Measurements from ENCODE around the gene SEMG2. TPM values are rescaled to one million over a fixed set of nuclear protein-coding genes. Genes with fewer than 3 reads are reported as not detected.

SEMG2 gene
- total and polyA plus RNA-seq, 2 donors (not counting 1 experiment from before 2014, with no cell fraction given), result not detected

GRCh38 chr20:45257711-45258110 is 36.5 kb downstream of the SEMG2 start:
- H3K4me3 Mint-ChIP-seq, result no peak overlapping the region
- no peak overlapping the region for H3K27ac ChIP-seq (ENCODE audit: low read length in 2 of 2)
- H4K20me1 ChIP-seq (ENCODE audit: control insufficient read depth, insufficient read depth, low read length, poor library complexity, severe bottlenecking), result no peaks in the 10 kb centered on the region
- DNase-seq, result no peak
- H3K27ac Mint-ChIP-seq, result no peak overlapping the region
- no peaks in the 10 kb centered on the region for H3K36me3 ChIP-seq (replicated peaks in 1 of 2; ENCODE audit: control extremely low read depth in 1 of 2, control insufficient read depth in 1 of 2, extremely low read depth in 1 of 2, insufficient read depth in 2 of 2, low read length in 1 of 2)
- H3K4me2 ChIP-seq (replicated peaks; ENCODE audit: low read depth, low read length, poor library complexity, severe bottlenecking), result no peak overlapping the region
- no peak overlapping the region for H2AFZ ChIP-seq (ENCODE audit: insufficient read depth, low read depth, low read length, poor library complexity, severe bottlenecking)
- peaks cover 0 to 13% (median 7%) of the 10 kb centered on the region in 4 experiments for H3K27me3 ChIP-seq (replicated peaks in 1 of 4; ENCODE audit: control extremely low read depth in 1 of 4, control insufficient read depth in 3 of 4, insufficient read depth in 4 of 4, low read length in 3 of 4)
- ChIA-PET CTCF (no interaction called here), POLR2A (no interaction called here)
- H3K4me1 Mint-ChIP-seq, result no peaks in the 10 kb centered on the region
- peaks cover 0 to 3% (median 0%) of the 10 kb centered on the region in 3 donors for H3K9me3 ChIP-seq (ENCODE audit: control extremely low read depth in 1 of 3, control insufficient read depth in 2 of 3, insufficient read depth in 1 of 3, low read length in 2 of 3)
- TF ChIP-seq EZH2 (IDR thresholded peaks at IDR 0.05; ENCODE audit: borderline replicate concordance, insufficient read depth, low read depth, low read length, poor library complexity, severe bottlenecking), result no peak
- no peak for TF ChIP-seq CTCF (IDR thresholded peaks at IDR 0.05)
- 98% methylated on average over 6 of the region's 7 CpGs for WGBS (ENCODE audit: insufficient coverage)
- no peak overlapping the region for H3K4me3 ChIP-seq (ENCODE audit: control extremely low read depth in 1 of 5, extremely low read depth in 1 of 5, insufficient read depth in 1 of 5, low read depth in 2 of 5, low read length in 4 of 5)
- H3K9me3 Mint-ChIP-seq (ENCODE audit: insufficient read depth), result no peaks in the 10 kb centered on the region
- no peak for ATAC-seq (ENCODE audit: low read depth)
- intact Hi-C loops (cut with micrococcal nuclease), result no loop called here
- no peaks in the 10 kb centered on the region for H3K79me2 ChIP-seq (ENCODE audit: control insufficient read depth, insufficient read depth, low read length)
- no peaks in the 10 kb centered on the region for H3K4me1 ChIP-seq (ENCODE audit: control insufficient read depth in 2 of 2, insufficient read depth in 2 of 2, low read length in 2 of 2)
- H3K9ac ChIP-seq (ENCODE audit: low read length), result no peak overlapping the region
- peaks cover 49% of the 10 kb centered on the region for H3K27me3 Mint-ChIP-seq

DNA sequence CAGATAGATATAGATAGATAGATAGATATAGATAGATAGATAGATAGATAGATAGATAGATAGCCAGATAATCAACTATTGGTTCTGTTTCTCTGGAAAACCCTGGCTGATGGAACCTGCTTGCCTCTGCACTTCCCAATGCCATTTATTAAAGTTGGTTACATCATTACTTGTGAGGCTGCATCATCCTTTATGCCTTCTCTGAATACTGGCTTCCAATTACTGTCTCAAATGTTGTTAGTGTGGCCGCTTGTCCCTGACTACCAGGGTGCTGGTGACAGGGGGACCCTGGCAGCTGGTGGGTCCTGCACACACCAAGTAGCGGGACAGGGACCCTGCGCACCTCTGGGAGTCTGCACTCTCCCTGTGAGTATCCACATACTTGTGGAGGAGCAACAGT is 37.1 kb downstream of the SEMG2 start:
- H3K27me3 Mint-ChIP-seq, result peaks cover 51% of the 10 kb centered on the region
- no peak for ATAC-seq (ENCODE audit: low read depth)

More for the DNA sequence above, 37.1 kb downstream of the SEMG2 start:
- no peak overlapping the region for H3K27ac Mint-ChIP-seq
- no peak overlapping the region for H3K4me3 Mint-ChIP-seq
- H3K79me2 ChIP-seq (ENCODE audit: control insufficient read depth, insufficient read depth, low read length), result no peaks in the 10 kb centered on the region
- peaks cover 0 to 11% (median 6%) of the 10 kb centered on the region in 4 experiments for H3K27me3 ChIP-seq (replicated peaks in 1 of 4; ENCODE audit: control extremely low read depth in 1 of 4, control insufficient read depth in 3 of 4, insufficient read depth in 4 of 4, low read length in 3 of 4)
- POLR2A ChIA-PET, result no interaction called here
- no peak for DNase-seq
- no peaks in the 10 kb centered on the region for H3K4me1 ChIP-seq (ENCODE audit: control insufficient read depth in 2 of 2, insufficient read depth in 2 of 2, low read length in 2 of 2)
- no peaks in the 10 kb centered on the region for H4K20me1 ChIP-seq (ENCODE audit: control insufficient read depth, insufficient read depth, low read length, poor library complexity, severe bottlenecking)
- no peak for TF ChIP-seq EZH2 (IDR thresholded peaks at IDR 0.05; ENCODE audit: borderline replicate concordance, insufficient read depth, low read depth, low read length, poor library complexity, severe bottlenecking)
- TF ChIP-seq CTCF (IDR thresholded peaks at IDR 0.05), result no peak
- no peak overlapping the region for H2AFZ ChIP-seq (ENCODE audit: insufficient read depth, low read depth, low read length, poor library complexity, severe bottlenecking)
- CTCF ChIA-PET, result no interaction called here
- no peaks in the 10 kb centered on the region for H3K36me3 ChIP-seq (replicated peaks in 1 of 2; ENCODE audit: control extremely low read depth in 1 of 2, control insufficient read depth in 1 of 2, extremely low read depth in 1 of 2, insufficient read depth in 2 of 2, low read length in 1 of 2)
- intact Hi-C loops (cut with micrococcal nuclease), result no loop called here
- H3K9ac ChIP-seq (ENCODE audit: low read length), result no peak overlapping the region
- no peak overlapping the region for H3K4me2 ChIP-seq (replicated peaks; ENCODE audit: low read depth, low read length, poor library complexity, severe bottlenecking)
- no peak overlapping the region for H3K4me3 ChIP-seq (ENCODE audit: control extremely low read depth in 1 of 5, extremely low read depth in 1 of 5, insufficient read depth in 1 of 5, low read depth in 2 of 5, low read length in 4 of 5)
- peaks cover 0 to 3% (median 0%) of the 10 kb centered on the region in 3 donors for H3K9me3 ChIP-seq (ENCODE audit: control extremely low read depth in 1 of 3, control insufficient read depth in 2 of 3, insufficient read depth in 1 of 3, low read length in 2 of 3)
- WGBS (ENCODE audit: insufficient coverage), result 86% methylated on average over 1 of the region's 3 CpGs
- no peaks in the 10 kb centered on the region for H3K4me1 Mint-ChIP-seq
- no peaks in the 10 kb centered on the region for H3K9me3 Mint-ChIP-seq (ENCODE audit: insufficient read depth)
- H3K27ac ChIP-seq (ENCODE audit: low read length in 2 of 2), result no peak overlapping the region

Data from B cell (primary cell).